LNCaP clone FGC (cell line): ENCODE measurements around the gene SAMD7.

Source experiments
- DNase-seq: peaks from one replicate; pipeline ENCODE4 v3.0.0-alpha.2; 2011; ENCODE audit warnings: low read depth
- H3K4me3 ChIP-seq: 2 replicates; pipeline ENCODE4 v1.5.1; 2011; ENCODE audit warnings: mild to moderate bottlenecking, low read depth, low read length, control low read depth
- CTCF ChIP-seq: IDR thresholded peaks from 2 replicates; pipeline ENCODE4 v1.5.1; 2012; ENCODE audit warnings: mild to moderate bottlenecking; ENCODE audit not compliant: control insufficient read depth, insufficient read depth; ENCODE audit errors: extremely low read depth

Gene SAMD7

DNA sequence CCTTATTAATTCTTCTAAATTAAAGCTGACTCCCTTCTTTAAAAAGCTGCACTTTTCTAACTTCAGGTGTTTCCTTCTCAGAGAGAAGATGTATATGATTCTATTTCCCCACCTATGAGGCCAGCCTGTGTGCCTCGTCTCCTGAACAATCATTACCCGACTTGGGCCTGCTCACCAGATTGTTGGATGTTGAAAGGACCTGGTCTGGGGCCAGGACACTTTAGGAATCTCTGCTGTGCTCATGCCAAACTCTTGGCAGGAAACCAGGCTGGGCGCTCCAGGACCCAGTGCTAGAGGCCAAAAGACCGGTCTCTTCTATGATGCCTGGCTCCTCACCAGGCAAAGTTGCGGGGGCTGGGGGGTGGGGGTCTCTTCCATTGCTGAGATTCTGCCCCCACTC is 24.7 kb upstream of the SAMD7 start:
- no peak overlapping the region for H3K4me3 ChIP-seq
- DNase-seq = peak; percentile 72
- TF ChIP-seq CTCF = no peak

DNA sequence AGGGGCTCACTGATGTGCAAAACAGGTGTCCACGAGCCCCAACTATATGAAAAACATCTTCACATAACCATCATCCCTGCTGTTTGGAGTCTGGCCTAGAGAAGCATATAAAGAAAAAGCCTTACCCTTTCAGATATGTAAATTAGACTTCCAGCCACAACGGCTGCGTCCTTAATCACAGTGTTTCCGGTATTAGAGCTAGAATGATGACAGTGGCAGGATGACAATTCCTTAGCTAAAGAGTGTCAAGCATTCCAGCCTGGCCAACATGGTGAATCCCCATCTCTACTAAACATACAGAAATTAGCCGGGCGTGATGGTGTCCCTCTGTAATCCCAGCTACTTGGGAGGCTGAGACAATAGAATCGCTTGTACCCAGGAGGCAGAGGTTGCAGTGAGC is 19.5 kb upstream of the SAMD7 start:
- no peak for DNase-seq
- no peak for TF ChIP-seq CTCF

DNA sequence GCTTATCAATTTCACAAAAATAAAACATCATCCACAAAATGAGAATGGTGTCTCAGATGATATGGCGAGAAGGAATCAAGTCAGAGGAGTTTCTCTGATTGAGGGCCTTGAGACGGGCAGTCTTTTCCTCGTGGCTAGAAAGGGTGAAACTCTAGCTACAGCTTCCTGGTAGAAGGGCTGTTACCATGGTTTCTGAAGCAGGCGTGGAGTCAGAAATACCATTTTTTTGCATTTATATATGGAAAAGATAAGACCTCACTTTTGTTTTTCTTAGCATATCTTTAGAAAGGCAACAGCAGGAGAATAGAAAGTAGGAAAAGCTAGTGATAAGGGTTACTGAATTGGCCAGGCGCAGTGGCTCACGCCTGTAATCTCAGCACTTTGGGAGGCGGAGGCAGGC is 17.3 kb upstream of the SAMD7 start:
- no peak for DNase-seq
- no peak overlapping the region for H3K4me3 ChIP-seq
- no peak for TF ChIP-seq CTCF

More for the DNA sequence above, 19.5 kb upstream of the SAMD7 start:
- H3K4me3 ChIP-seq = no peak overlapping the region

GRCh38 chr3:169895072-169895471 is 16.3 kb upstream of the SAMD7 start:
- H3K4me3 ChIP-seq = no peak overlapping the region
- TF ChIP-seq CTCF = no peak

GRCh38 chr3:169897284-169897683 is 14.1 kb upstream of the SAMD7 start:
- TF ChIP-seq CTCF = no peak
- no peak for DNase-seq
- H3K4me3 ChIP-seq = no peak overlapping the region

More at GRCh38 chr3:169895072-169895471, 16.3 kb upstream of the SAMD7 start:
- no peak for DNase-seq

DNA sequence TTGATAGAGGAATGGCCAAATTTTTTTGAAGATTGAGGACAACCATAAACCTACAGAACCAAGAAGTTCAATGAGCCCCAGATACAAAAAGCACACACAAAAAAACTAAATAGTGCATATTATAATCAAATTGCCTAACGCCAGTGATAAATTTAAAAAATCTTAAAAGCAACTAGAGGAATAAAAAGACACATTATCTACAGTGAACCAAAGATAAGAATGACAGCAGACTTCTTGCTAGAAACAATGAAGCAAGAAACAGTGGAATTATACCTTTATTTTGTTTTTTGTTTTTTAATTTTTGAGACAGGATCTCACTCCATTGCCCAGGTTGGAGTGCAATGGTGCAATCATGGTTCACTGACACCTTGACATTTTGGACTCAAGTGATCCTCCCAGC is 9.9 kb upstream of the SAMD7 start:
- no peak overlapping the region for H3K4me3 ChIP-seq
- no peak for DNase-seq
- no peak for TF ChIP-seq CTCF

GRCh38 chr3:169905404-169905803 is 6.0 kb upstream of the SAMD7 start:
- no peak for DNase-seq
- no peak overlapping the region for H3K4me3 ChIP-seq
- TF ChIP-seq CTCF = no peak
